Measurements from ENCODE around the gene BAG5.

BAG5 gene

DNA sequence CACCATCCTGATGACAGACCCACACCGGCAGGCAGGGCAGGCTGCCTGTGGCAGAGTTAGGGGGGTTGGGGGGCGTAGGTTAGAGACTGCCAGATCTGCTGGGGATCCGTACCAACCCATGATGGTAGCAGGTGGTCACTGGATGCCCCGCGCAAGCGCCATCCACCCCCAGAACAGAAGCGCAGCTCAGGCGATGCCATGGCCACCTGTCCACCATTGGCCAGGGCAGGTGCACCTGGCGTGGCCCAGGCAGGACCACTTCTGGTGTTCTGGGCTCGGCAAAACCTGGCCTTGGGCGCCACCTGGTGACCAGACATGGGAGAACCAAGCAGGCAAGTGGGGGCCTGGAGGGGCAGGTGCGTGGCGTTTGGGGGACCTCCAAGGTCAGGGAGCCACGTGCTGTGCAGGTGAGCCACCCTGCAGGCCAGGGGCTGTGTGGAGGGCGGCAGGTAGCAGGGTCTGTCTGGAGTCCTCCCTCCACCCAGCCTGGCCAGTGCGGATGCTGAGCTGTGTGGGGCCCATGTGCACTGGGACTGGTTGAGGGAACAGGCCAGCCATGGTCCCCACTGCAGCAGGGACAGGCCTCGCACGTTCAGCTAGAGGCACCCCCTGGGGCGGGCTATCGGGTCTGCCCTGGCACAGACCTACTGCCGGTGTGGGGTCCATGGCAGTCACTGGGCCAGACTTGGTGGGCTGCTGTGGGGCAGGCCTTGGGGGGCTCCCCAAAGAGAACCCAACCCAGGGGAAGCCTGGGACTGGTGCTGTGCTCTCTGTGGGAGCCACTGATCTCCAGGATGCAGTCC, 15.6 kb downstream of the BAG5 start:
- DNase-seq = peak; percentile 52 to 75 (median 64)

DNA sequence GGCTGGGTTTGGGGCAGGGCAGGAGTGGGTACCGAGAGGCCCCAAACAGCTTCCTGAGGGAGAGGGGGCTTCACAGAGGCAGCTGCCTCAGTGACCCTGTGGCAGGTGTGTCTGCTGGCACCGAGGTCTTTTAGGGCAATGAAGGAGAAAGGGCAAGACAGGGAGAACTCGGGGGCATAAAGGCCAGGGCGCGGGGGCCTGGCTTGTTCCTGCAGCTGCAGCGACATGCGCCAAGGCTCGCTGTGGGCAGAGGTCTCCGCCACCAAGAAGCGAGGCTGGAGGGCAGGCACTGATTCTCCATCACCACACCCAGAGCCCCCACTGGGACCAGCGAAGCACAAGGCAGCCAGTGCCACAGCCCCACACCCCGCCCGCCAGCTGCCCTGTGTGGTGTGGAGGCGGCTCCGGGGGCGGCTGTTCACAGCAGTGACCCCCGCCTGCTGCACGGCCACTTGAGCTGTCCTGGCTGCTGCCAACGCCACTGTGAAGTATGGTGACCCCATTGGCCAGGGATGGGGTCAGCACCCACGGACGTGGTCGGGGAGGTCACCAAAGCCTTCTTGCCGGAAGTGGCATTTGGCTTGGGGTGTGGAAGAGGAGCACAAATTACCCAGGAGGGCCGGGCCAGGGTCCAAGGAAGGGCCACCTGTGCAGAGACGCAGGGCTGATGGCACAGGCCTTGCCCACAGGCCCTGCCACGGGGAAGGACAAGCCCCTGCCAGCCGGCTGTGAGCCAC, 16.4 kb downstream of the BAG5 start:
- DNase-seq = no peak

GRCh38 chr14:103545219-103545914, 17.1 kb downstream of the BAG5 start:
- DNase-seq = no peak

GRCh38 chr14:103544388-103545218, 17.9 kb downstream of the BAG5 start:
- DNase-seq = no peak

DNA sequence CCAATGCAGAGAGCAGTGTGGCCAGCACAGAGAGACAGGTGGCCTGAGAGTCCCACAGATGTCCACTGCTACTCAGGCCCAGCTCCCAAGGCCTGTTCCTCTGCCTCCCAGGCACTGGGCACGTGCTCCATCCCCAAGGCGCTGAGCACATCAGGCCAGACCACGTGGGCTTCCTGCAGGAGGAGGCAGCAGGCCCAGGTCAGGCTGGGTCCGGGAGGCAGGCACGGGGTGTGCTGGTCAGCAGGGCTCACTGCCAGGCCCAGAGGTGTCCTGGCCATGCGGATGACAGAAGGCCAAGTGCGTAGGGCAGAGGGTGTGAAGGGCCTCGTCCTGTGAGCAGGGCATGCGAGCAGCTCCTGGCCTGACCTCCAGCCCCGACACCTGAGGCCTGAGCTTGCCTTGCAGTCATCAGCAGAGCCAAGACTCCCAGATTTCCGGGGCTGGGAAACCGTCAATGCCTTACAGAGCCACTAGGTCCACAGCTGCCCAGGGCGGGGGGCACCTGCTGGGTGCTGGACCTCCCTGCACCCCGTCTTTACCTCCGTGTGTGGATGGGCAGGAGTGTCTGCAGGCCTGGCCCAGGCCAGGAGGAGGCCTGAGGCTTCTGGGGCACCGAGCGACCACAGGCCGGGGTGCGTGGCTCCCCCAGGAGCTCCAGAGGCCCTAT, 18.6 kb downstream of the BAG5 start:
- DNase-seq = no peak

DNA sequence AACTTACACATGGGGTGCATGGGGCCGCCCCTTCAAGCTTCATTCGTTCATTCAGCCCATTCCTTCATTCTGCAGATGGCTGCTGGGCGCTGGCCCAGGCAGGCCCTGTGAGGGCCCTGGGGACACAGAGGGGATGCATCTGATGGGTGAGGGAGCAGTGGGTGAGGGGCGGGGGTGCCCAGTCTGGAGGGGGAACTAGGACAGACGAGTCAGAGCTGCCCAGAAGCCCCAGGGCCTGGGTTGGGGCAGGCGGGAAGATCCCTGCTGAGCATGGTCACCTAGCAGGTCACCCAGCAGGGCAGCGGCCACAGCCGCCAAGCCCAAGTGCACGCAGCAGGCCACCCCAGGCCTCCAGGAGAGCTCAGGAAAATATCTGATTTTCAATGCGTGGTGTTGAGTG, 19.3 kb downstream of the BAG5 start:
- no peak for DNase-seq

GRCh38 chr14:103542605-103543088, 19.8 kb downstream of the BAG5 start:
- DNase-seq = no peak

GRCh38 chr14:103541709-103542604, 20.5 kb downstream of the BAG5 start:
- DNase-seq = no peak

GRCh38 chr14:103540821-103541708, 21.4 kb downstream of the BAG5 start:
- no peak for DNase-seq

DNA sequence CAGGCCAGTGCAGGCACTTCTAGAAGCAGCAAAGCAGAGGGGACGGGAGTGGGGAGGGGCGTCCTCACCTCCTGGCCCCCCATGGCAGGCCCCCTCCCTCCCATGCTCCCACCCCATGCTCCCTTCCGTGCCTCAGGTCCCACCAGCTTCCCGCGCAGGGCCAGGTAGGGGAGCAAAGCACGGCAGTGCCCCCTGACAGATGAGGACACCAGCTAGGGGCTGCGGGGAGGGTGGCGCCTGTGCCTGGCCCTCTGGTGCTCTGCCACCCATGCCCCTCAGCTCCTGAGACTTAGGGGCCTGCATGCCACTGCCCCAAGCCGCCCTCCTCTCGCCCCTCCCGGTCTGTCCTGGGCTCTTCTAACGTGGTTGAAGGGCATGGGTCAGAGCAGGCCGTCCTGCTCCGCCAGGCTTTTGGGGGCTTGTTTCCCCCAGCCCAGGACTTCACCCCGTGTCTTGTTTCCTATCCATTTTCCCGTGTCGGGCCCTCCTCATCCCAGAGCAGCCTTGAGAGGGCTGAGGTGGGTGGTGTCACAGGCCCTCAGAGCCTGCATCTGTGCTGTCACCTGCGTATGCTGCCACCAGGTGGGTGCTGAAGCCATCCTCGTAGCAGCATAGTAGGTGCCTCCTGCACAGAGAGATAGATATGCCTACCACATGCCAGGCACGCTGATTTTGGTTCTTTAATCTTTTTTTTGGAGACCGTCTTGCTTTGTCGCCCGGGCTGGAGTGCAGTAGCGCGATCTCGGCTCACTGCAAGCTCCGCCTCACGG, 23.2 kb downstream of the BAG5 start:
- no peak for DNase-seq

DNA sequence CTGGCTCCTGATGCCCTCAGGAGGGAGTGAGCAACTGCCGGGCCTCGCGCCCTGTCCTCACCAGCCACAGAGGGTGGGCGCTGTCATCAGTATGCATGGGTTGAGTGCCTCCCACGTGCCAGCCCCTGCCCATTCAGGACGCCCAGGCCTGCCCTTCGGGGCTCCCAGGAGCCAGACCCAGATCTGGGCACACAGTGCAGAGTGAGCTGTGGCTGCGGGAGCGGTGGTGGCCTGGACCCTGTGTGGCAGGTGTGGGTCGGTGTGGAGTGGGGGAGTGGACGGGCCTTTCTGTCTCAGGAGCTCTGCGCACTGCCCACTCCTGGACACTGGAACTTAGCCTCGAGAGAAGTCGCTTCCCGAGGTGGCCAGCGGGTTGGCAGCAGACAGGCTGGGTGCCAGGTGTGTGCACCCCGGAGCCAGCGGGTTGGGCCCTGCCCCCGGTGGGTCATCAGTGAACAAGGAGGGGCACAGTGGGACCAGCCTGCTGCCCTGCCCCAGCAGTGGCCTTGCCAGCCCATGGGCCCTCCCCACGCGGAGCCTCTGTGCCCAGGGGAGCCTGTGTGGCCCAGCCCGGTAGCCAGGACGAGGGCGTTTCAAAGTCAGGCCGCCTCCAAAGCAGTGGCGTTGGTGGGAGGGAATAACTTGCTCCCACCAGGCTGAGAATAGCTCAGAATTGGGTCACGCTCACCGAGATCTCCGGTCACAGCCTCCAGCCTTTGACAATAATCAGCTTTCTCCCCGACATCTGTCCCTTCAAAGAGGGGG, 24.0 kb downstream of the BAG5 start:
- no peak for DNase-seq

GRCh38 chr14:103537175-103537990, 25.1 kb downstream of the BAG5 start:
- no peak for DNase-seq

- no peak for DNase-seq
Measured at GRCh38 chr14:103536693-103537092, 25.8 kb downstream of the BAG5 start.

GRCh38 chr14:103535891-103536565, 26.4 kb downstream of the BAG5 start:
- DNase-seq = no peak

- DNase-seq = no peak
Measured at GRCh38 chr14:103535081-103535890, 27.2 kb downstream of the BAG5 start.

All from suppressor macrophage (primary cell).